PC-9 (cell line): Measurements from ENCODE around the gene KIN. TPM values are rescaled to one million over a fixed set of nuclear protein-coding genes. Genes with fewer than 3 reads are reported as not detected.
"Not testable (repeated sequence)": the region's sequence is repeated elsewhere in the genome, so short reads cannot be mapped to it uniquely, and the experiment has no call there.

Experiments used
- BruUV-seq: library from RNA; stranded (reverse); fragments of 400-500 nt; replicated peaks from 2 replicates; lab custom pipeline; 2021; lab: Mats Ljungman, UMichigan
- CTCF ChIA-PET: fragments of 300-600 bp; sonication (Branson Sonifier 250); formaldehyde crosslinking; loops from one replicate; lab custom pipeline; 2022; ENCODE audit warnings: antibody characterized with exemption; lab: Charles Lee
- POLR2A ChIA-PET: fragments of 300-600 bp; sonication (Branson Sonifier 250); formaldehyde crosslinking; loops from one replicate; lab custom pipeline; 2022; ENCODE audit warnings: antibody characterized with exemption; ENCODE audit not compliant: unreplicated experiment; lab: Charles Lee
- DNase-seq, 2 experiments: peaks; one replicate each; pipeline versions ENCODE4 v3.0.0 to v3.0.0-alpha.2; 2015 to 2022; ENCODE audit warnings: mixed read lengths in 1 of 2
- H2AFZ ChIP-seq: fragments of 200-600 bp; sonication (generic); 2 replicates; pipeline ENCODE4 v1.8.1; 2017; ENCODE audit warnings: antibody characterized with exemption
- H3F3A ChIP-seq: fragments of 200-600 bp; sonication (generic); 2 replicates; pipeline ENCODE4 v1.8.1; 2017; ENCODE audit warnings: antibody characterized with exemption, mild to moderate bottlenecking, low read depth; ENCODE audit not compliant: insufficient read depth
- H3K27ac ChIP-seq: fragments of 200-600 bp; sonication (generic); 2 replicates; pipeline ENCODE4 v1.6.1; 2016; ENCODE audit warnings: mixed run types
- H3K27me3 ChIP-seq: fragments of 200-600 bp; sonication (generic); 2 replicates; pipeline ENCODE4 v1.6.1; 2016; ENCODE audit warnings: low read depth, mixed run types; ENCODE audit not compliant: insufficient read depth
- H3K36me3 ChIP-seq: fragments of 200-600 bp; sonication (generic); 2 replicates; pipeline ENCODE4 v1.6.1; 2016; ENCODE audit warnings: low read depth, mixed run types
- H3K4me1 ChIP-seq: fragments of 200-600 bp; sonication (generic); replicated peaks from 2 replicates; pipeline ENCODE4 v1.6.1; 2016; ENCODE audit warnings: mixed run types; ENCODE audit not compliant: insufficient read depth
- H3K4me2 ChIP-seq: fragments of 200-600 bp; sonication (generic); 2 replicates; pipeline ENCODE4 v1.6.1; 2017; ENCODE audit warnings: mixed run types
- H3K4me3 ChIP-seq: fragments of 200-600 bp; sonication (generic); 2 replicates; pipeline ENCODE4 v1.6.1; 2016; ENCODE audit warnings: mixed run types
- H3K79me2 ChIP-seq: fragments of 200-600 bp; sonication (generic); 2 replicates; pipeline ENCODE4 v1.6.1; 2017; ENCODE audit warnings: low read depth, mixed run types
- H3K9me2 ChIP-seq: fragments of 200-600 bp; sonication (generic); 2 replicates; pipeline ENCODE4 v1.8.1; 2017; ENCODE audit warnings: mild to moderate bottlenecking; ENCODE audit not compliant: insufficient read depth
- H3K9me3 ChIP-seq: fragments of 200-600 bp; sonication (generic); 2 replicates; pipeline ENCODE4 v1.8.1; 2016; ENCODE audit warnings: low read depth; ENCODE audit not compliant: insufficient read depth
- H4K20me1 ChIP-seq: fragments of 200-600 bp; sonication (generic); 2 replicates; pipeline ENCODE4 v1.8.1; 2017; ENCODE audit not compliant: insufficient read depth
- EZH2 ChIP-seq: fragments of 200-600 bp; sonication (generic); IDR thresholded peaks from 2 replicates; pipeline ENCODE4 v1.8.0; 2017; ENCODE audit warnings: antibody characterized with exemption, low read depth
- intact Hi-C: fragments of 100-400 bp; cut with micrococcal nuclease; formaldehyde crosslinking; loops from one replicate; pipeline ENCODE4 v1.10.0; 2022; ENCODE audit not compliant: unreplicated experiment
- total RNA-seq: library from RNA; stranded (reverse); gene quantifications from 2 replicates; pipeline ENCODE4 v1.2.3, GENCODE V29; 2021
- TF ChIP-seq, protein P1 (sequence below): fragments of 200-600 bp; sonication (generic); conservative IDR thresholded peaks from 2 replicates; pipeline ENCODE4 v1.6.1; 2017; ENCODE audit warnings: mixed run types, antibody characterized with exemption, mild to moderate bottlenecking, moderate library complexity

KIN gene
- total RNA-seq, 1 experiment from 2014 or later = 10.4 TPM

DNA sequence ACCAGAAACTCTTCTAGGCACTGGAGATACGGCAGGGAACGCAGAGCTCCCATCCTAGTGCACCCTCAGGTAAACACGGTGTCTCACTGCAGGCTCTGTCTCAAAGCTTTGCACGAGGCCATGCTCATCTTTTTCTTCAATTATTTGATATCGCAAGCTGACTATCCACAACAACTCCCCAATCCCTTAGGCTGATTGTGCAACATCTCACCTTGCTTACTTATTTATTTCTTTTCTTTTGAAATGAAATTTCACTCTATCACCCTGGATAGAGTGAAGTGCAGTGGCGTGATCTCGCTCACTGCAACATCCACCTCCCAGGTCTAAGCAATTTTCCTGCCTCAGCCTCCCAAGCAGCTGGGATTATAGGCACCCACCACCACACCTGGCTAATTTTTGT, 72.3 kb downstream of the KIN start:
- Histone ChIP-seq H3K4me3 (no peak overlapping the region), H4K20me1 (no peaks in the 10 kb centered on the region), H3K27ac (no peak overlapping the region), H3F3A (no peaks in the 10 kb centered on the region), H3K4me1 (no peaks in the 10 kb centered on the region), H3K9me2 (no peaks in the 10 kb centered on the region), H3K79me2 (no peaks in the 10 kb centered on the region), H3K9me3 (no peaks in the 10 kb centered on the region), H3K36me3 (no peaks in the 10 kb centered on the region), H3K27me3 (peaks cover 21% of the 10 kb centered on the region), H2AFZ (no peak overlapping the region), H3K4me2 (no peak overlapping the region)
- DNase-seq = no peak
- TF ChIP-seq, protein P1, sequence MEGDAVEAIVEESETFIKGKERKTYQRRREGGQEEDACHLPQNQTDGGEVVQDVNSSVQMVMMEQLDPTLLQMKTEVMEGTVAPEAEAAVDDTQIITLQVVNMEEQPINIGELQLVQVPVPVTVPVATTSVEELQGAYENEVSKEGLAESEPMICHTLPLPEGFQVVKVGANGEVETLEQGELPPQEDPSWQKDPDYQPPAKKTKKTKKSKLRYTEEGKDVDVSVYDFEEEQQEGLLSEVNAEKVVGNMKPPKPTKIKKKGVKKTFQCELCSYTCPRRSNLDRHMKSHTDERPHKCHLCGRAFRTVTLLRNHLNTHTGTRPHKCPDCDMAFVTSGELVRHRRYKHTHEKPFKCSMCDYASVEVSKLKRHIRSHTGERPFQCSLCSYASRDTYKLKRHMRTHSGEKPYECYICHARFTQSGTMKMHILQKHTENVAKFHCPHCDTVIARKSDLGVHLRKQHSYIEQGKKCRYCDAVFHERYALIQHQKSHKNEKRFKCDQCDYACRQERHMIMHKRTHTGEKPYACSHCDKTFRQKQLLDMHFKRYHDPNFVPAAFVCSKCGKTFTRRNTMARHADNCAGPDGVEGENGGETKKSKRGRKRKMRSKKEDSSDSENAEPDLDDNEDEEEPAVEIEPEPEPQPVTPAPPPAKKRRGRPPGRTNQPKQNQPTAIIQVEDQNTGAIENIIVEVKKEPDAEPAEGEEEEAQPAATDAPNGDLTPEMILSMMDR = no peak
- no peak for TF ChIP-seq EZH2
- POLR2A ChIA-PET = no interaction called here
- no TSS peak for BruUV-seq
- intact Hi-C loops = no loop called here
- CTCF ChIA-PET = no interaction called here

DNA sequence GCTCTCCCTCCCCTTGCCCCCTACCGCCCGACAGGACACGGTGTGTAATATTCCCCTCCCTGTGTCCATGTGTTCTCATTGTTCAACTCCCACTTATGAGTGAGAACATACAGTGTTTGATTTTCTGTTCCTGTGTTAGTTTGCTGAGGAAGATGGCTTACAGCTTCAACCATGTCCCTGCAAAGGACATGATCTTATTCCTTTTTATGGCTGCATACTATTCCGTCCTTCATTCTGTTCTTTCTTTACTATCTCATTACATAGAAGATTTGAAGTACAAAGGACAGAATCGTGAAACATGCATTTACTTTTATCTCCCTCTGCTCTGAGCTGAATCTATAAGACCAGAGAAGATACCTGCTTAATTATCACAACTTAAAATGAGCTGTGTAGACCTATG, 76.7 kb downstream of the KIN start:
- DNase-seq, CTCF ChIA-PET: not testable (repeated sequence)

DNA sequence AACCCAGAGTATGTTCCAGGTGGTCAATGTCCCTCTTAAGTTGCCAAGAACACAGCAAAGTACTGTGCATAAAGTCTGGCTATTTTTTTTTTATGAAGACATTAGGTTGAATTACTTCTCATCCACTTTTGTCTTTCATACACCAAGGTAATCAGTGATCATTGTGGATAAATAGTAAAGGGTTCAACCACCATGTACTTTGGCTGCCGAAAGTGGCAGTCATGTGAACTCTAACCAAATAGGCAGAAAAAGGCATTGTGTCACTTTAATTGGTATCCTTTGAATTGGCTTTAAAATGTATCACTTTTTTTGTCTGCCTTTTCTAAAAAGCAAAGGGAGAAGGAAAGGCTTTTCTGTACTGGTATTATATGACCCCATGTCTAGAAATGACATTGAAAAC, 77.3 kb downstream of the KIN start:
- POLR2A ChIA-PET = no interaction called here
- BruUV-seq = no TSS peak

More for the DNA sequence above, 76.7 kb downstream of the KIN start:
- H3K79me2 ChIP-seq, H3K9me3 ChIP-seq, H3F3A ChIP-seq, POLR2A ChIA-PET, H2AFZ ChIP-seq, H4K20me1 ChIP-seq, H3K4me3 ChIP-seq, H3K4me1 ChIP-seq, intact Hi-C loops, H3K36me3 ChIP-seq, H3K9me2 ChIP-seq, BruUV-seq, H3K27ac ChIP-seq, H3K4me2 ChIP-seq: not testable (repeated sequence)
- H3K27me3 ChIP-seq = peaks cover 47% of the 10 kb centered on the region

More for the DNA sequence above, 77.3 kb downstream of the KIN start:
- TF ChIP-seq, protein P1 = no peak
- no peak for TF ChIP-seq EZH2
- H3K79me2 ChIP-seq = no peaks in the 10 kb centered on the region
- intact Hi-C loops = no loop called here
- no peaks in the 10 kb centered on the region for H3K9me2 ChIP-seq
- H3K27me3 ChIP-seq = peaks cover 53% of the 10 kb centered on the region
- DNase-seq = no peak
- no peak overlapping the region for H3K4me2 ChIP-seq
- H3K36me3 ChIP-seq = no peaks in the 10 kb centered on the region
- H3F3A ChIP-seq = no peaks in the 10 kb centered on the region
- CTCF ChIA-PET = no interaction called here
- no peaks in the 10 kb centered on the region for H4K20me1 ChIP-seq
- H3K4me1 ChIP-seq = no peaks in the 10 kb centered on the region
- no peaks in the 10 kb centered on the region for H3K9me3 ChIP-seq
- no peak overlapping the region for H3K4me3 ChIP-seq
- no peak overlapping the region for H3K27ac ChIP-seq
- H2AFZ ChIP-seq = no peak overlapping the region
